Thymus (tissue), 11 donors: ENCODE measurements around the gene RALGPS1. TPM values are rescaled to one million over a fixed set of nuclear protein-coding genes. Genes with fewer than 3 reads are reported as not detected.

Experiments used
- DNase-seq, 9 donors: peaks; one replicate each; pipeline ENCODE4 v3.0.0-alpha.2; 2013; ENCODE audit warnings: low spot score in 9 of 9, low read depth in 6 of 9, missing footprints in 1 of 9
- H3K27ac ChIP-seq, 2 donors: one replicate each; pipeline ENCODE4 v1.5.1; 2013; ENCODE audit warnings: control low read depth in 1 of 2, low read depth in 1 of 2, low read length in 1 of 2, mild to moderate bottlenecking in 1 of 2, moderate library complexity in 1 of 2
- H3K27me3 ChIP-seq, 2 donors: one replicate each; pipeline ENCODE4 v1.5.1; 2013; ENCODE audit warnings: low read length in 1 of 2; ENCODE audit not compliant: control insufficient read depth in 2 of 2, insufficient read depth in 1 of 2
- H3K36me3 ChIP-seq, 2 donors: one replicate each; pipeline ENCODE4 v1.5.1; 2013; ENCODE audit warnings: low read length in 1 of 2, mild to moderate bottlenecking in 1 of 2, moderate library complexity in 1 of 2; ENCODE audit not compliant: control insufficient read depth in 2 of 2, insufficient read depth in 2 of 2
- H3K4me1 ChIP-seq, 2 donors: one replicate each; pipeline ENCODE4 v1.5.1; 2013; ENCODE audit warnings: low read length in 2 of 2; ENCODE audit not compliant: control insufficient read depth in 2 of 2, insufficient read depth in 2 of 2
- H3K4me3 ChIP-seq, 2 donors: one replicate each; pipeline ENCODE4 v1.5.1; 2013; ENCODE audit warnings: low read length in 2 of 2, control low read depth in 1 of 2, mild to moderate bottlenecking in 1 of 2
- H3K9me3 ChIP-seq, 2 donors: one replicate each; pipeline ENCODE4 v1.5.1; 2013; ENCODE audit warnings: low read length in 1 of 2, mild to moderate bottlenecking in 1 of 2; ENCODE audit not compliant: control insufficient read depth in 2 of 2, insufficient read depth in 1 of 2
- WGBS: extraction: QIAGEN DNeasy Blood & Tissue Kit; methylation state at CpG from one replicate; pipeline ENCODE4 v1.1.7; 2013; 5-methylcytosine and 5-hydroxymethylcytosine counted together
- polyA plus RNA-seq: library from polyadenylated mRNA; stranded (reverse); fragments of 200-250 nt; gene quantifications from one replicate; pipeline ENCODE4 v1.2.3, GENCODE V29; 2013
- total RNA-seq: library from RNA; stranded (reverse); fragments of 120-200 nt; gene quantifications from one replicate; pipeline ENCODE4 v1.2.4, GENCODE V29; 2013
- donor health status: healthy.

The RALGPS1 gene
- total and polyA plus RNA-seq, 2 donors: 3.6 to 8.5 TPM

- DNase-seq: no peak
- H3K27ac ChIP-seq: no peak overlapping the region
- no peaks in the 10 kb centered on the region for H3K4me1 ChIP-seq
- 91% methylated on average over 8 of the region's 8 CpGs for WGBS
- no peaks in the 10 kb centered on the region for H3K9me3 ChIP-seq
- no peaks in the 10 kb centered on the region for H3K36me3 ChIP-seq
- peaks cover 10 to 24% of the 10 kb centered on the region in 2 donors for H3K27me3 ChIP-seq
- no peak overlapping the region for H3K4me3 ChIP-seq
Measured at GRCh38 chr9:126975327-126976220, 61.0 kb downstream of the RALGPS1 start.

GRCh38 chr9:126979461-126979860 lies 64.9 kb downstream of the RALGPS1 start:
- Histone ChIP-seq H3K27me3 (peaks cover 35 to 47% of the 10 kb centered on the region in 2 donors), H3K36me3 (no peaks in the 10 kb centered on the region), H3K4me3 (no peak overlapping the region), H3K27ac (peak overlapping the region in 1 of 2 donors; percentile 26), H3K4me1 (no peaks in the 10 kb centered on the region), H3K9me3 (peaks cover 3 to 5% of the 10 kb centered on the region in 2 donors)
- WGBS: 92% methylated on average over 5 of the region's 5 CpGs
- peak in 1 of 9 donors; percentile 14 for DNase-seq

DNA sequence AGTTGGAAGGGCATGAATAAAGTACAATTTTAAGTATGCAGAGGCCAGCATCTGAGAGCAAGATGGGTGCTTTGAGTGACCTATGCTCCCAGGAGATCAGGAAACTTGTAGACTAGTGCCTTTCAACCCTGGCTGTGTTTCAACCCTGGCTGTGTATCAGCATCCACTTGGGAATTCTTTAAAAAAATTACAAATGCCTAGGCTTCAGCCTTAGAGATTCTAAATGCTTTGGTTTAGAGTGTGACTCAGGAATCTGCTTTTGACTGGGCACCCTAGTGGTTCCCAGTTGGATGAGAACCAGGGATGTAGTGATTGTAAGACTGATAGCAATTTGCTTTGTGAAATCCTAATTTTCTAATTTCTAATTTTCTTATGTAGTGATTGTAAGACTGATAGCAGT lies 65.6 kb downstream of the RALGPS1 start:
- no peaks in the 10 kb centered on the region for H3K36me3 ChIP-seq
- peaks cover 42 to 54% of the 10 kb centered on the region in 2 donors for H3K27me3 ChIP-seq
- peaks cover 3 to 8% of the 10 kb centered on the region in 2 donors for H3K9me3 ChIP-seq
- H3K27ac ChIP-seq: no peak overlapping the region
- H3K4me1 ChIP-seq: peaks cover 0 to 3% of the 10 kb centered on the region in 2 donors
- no peak overlapping the region for H3K4me3 ChIP-seq
- DNase-seq: no peak

- WGBS: over 99% methylated on average over 2 of the region's 2 CpGs
- H3K27me3 ChIP-seq: peaks cover 42 to 52% of the 10 kb centered on the region in 2 donors
- DNase-seq: no peak
Measured at GRCh38 chr9:126981218-126981617, 66.6 kb downstream of the RALGPS1 start.

DNA sequence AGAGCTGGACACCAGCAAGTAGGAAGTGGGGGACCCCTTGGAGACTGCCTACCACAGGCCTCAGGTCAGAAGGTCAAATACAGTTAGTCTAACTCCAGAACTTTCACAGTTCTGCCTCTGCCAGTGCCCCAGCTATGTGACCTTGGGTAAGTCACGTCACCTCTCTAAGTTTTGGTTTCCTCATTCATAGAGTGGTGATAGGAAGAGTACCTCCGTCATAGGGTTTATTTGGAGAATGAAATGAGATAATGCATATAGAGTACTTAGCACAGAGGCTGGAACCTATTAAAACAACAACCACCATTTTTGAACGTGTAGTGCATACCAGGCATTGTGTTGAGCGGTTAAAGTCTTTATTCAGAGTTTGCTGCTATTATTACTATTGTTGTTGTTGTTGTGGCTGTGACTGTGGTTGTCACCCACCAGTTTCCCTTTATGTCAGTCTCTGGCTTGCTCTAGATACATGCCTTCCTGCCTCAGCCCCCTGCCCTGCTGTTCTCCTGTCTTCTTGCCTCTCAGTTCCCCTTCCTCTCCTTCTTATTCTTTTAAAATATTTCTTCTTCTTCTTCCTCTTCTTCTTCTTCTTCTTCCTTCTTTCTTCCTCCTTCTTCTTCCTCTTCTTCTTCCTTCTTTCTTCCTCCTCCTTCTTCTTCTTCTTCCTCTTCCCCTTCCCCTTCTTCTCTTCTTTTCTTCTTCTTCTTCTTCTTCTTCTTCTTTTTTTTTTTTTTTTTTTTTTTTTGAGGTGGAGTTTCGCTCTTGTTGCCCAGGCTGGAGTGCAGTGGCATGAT lies 67.8 kb downstream of the RALGPS1 start:
- Histone ChIP-seq H3K27ac (no peak overlapping the region), H3K36me3 (no peaks in the 10 kb centered on the region), H3K9me3 (peaks cover 3 to 8% of the 10 kb centered on the region in 2 donors), H3K4me1 (peaks cover 9 to 23% of the 10 kb centered on the region in 2 donors), H3K4me3 (no peak overlapping the region), H3K27me3 (peaks cover 53 to 55% of the 10 kb centered on the region in 2 donors)
- DNase-seq: no peak
- WGBS: 91% methylated on average over 5 of the region's 5 CpGs

More at GRCh38 chr9:126981218-126981617, 66.6 kb downstream of the RALGPS1 start:
- Histone ChIP-seq H3K27ac (no peak overlapping the region), H3K9me3 (peaks cover 3 to 8% of the 10 kb centered on the region in 2 donors), H3K4me3 (no peak overlapping the region), H3K4me1 (peaks cover 7 to 11% of the 10 kb centered on the region in 2 donors), H3K36me3 (no peaks in the 10 kb centered on the region)

- no peak for DNase-seq
- H3K9me3 ChIP-seq: peaks cover 3 to 8% of the 10 kb centered on the region in 2 donors
- no peak overlapping the region for H3K4me3 ChIP-seq
- H3K4me1 ChIP-seq: peaks cover 9 to 27% of the 10 kb centered on the region in 2 donors
- no peaks in the 10 kb centered on the region for H3K36me3 ChIP-seq
- H3K27ac ChIP-seq: no peak overlapping the region
- peaks cover 62 to 65% of the 10 kb centered on the region in 2 donors for H3K27me3 ChIP-seq
- WGBS: 99% methylated on average over 1 of the region's 1 CpG
Measured at GRCh38 chr9:126983767-126984166, 69.2 kb downstream of the RALGPS1 start.

- peaks cover 9 to 27% of the 10 kb centered on the region in 2 donors for H3K4me1 ChIP-seq
- H3K4me3 ChIP-seq: no peak overlapping the region
- H3K9me3 ChIP-seq: peaks cover 3 to 8% of the 10 kb centered on the region in 2 donors
- 93% methylated on average over 3 of the region's 3 CpGs for WGBS
- DNase-seq: no peak
- H3K27me3 ChIP-seq: peaks cover 58 to 71% of the 10 kb centered on the region in 2 donors
- H3K27ac ChIP-seq: no peak overlapping the region
- no peaks in the 10 kb centered on the region for H3K36me3 ChIP-seq
Measured at GRCh38 chr9:126984969-126985368, 70.4 kb downstream of the RALGPS1 start.

DNA sequence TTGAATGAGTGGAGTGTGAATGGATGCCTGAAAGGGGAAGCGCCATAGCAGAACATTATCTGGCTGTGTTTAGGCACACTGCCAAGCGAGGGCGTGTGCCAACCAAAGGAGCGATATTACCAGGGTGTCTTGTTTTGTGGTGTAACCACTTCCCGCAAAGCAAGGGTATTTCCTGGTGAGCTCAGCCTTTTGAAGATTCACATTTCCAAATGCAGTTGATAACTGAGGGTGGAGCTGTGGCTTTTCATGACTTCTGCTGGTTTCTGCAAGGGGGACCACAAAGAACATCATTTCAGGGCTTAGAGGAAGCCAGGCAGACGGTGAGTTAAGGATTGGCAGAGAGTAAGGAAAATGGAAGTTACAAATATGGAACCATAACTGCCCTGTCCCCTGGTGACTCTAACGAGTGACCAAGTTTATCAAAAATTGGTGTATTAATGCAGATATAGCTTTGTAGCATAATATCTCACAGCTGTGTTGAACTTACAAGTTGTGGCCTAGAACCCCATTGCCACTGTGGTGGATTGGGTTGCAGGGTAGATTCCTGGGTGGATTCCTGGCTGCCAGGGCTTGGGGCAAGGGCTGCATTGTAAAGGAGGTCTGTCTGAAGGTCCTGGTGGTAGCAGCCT lies 71.4 kb downstream of the RALGPS1 start:
- Histone ChIP-seq H3K27ac (peak overlapping the region in 1 of 2 donors; percentile 89), H3K36me3 (no peaks in the 10 kb centered on the region), H3K4me3 (no peak overlapping the region), H3K9me3 (peaks cover 3 to 8% of the 10 kb centered on the region in 2 donors), H3K27me3 (peaks cover 57 to 77% of the 10 kb centered on the region in 2 donors), H3K4me1 (peaks cover 9 to 27% of the 10 kb centered on the region in 2 donors)
- WGBS: 4% methylated on average over 7 of the region's 7 CpGs
- DNase-seq: peak; percentile 58 to 94 (median 81)
